Aorta (tissue), 5 donors: ENCODE data around the gene CROCC2. TPM values are rescaled to one million over a fixed set of nuclear protein-coding genes. Genes with fewer than 3 reads are reported as not detected.

Experiments
- ATAC-seq: fragments of 200-7000 bp; cut with Tn5 transposase; one replicate; pipeline ENCODE4 v1.9.1; 2022; ENCODE audit warnings: moderate library complexity; ENCODE audit not compliant: low FRiP score
- DNase-seq, 2 donors: peaks; one replicate each; pipeline ENCODE4 v3.0.0-alpha.2; 2020
- H3K27ac ChIP-seq, 2 donors: one replicate each; pipeline ENCODE4 v1.5.1; 2013; ENCODE audit warnings: low read length in 2 of 2, mild to moderate bottlenecking in 2 of 2, moderate library complexity in 2 of 2, control low read depth in 1 of 2, inconsistent platforms in 1 of 2, low read depth in 1 of 2
- H3K27me3 ChIP-seq, 2 donors: one replicate each; pipeline ENCODE4 v1.6.1; 2013; ENCODE audit warnings: control low read depth in 1 of 2, low read length in 1 of 2, mild to moderate bottlenecking in 1 of 2, moderate library complexity in 1 of 2; ENCODE audit not compliant: insufficient read depth in 2 of 2, control insufficient read depth in 1 of 2
- H3K36me3 ChIP-seq, 2 donors: one replicate each; pipeline ENCODE4 v1.6.1; 2013; ENCODE audit warnings: control low read depth in 1 of 2, low read length in 1 of 2, mild to moderate bottlenecking in 1 of 2; ENCODE audit not compliant: insufficient read depth in 2 of 2, control insufficient read depth in 1 of 2
- H3K4me1 ChIP-seq, 2 donors: one replicate each; pipeline ENCODE4 v1.6.1; 2013; ENCODE audit warnings: low read length in 2 of 2, control low read depth in 1 of 2, mild to moderate bottlenecking in 1 of 2, moderate library complexity in 1 of 2; ENCODE audit not compliant: insufficient read depth in 2 of 2, control insufficient read depth in 1 of 2
- H3K4me3 ChIP-seq, 2 donors: one replicate each; pipeline ENCODE4 v1.5.1; 2013; ENCODE audit warnings: low read length in 2 of 2, control low read depth in 1 of 2, mild to moderate bottlenecking in 1 of 2
- H3K9me3 ChIP-seq: one replicate; pipeline ENCODE4 v1.6.1; 2013; ENCODE audit warnings: mild to moderate bottlenecking, low read length; ENCODE audit not compliant: control insufficient read depth
- WGBS, 2 donors: extraction: QIAGEN DNeasy Blood & Tissue Kit; methylation state at CpG; one replicate each; pipeline ENCODE4 v1.1.7; 2013; 5-methylcytosine and 5-hydroxymethylcytosine counted together
- intact Hi-C, 2 donors: fragments of 100-400 bp; cut with DNase I; formaldehyde crosslinking; loops; one replicate each; pipeline versions ENCODE4 v1.14.2 to v1.15.0; 2022
- polyA plus RNA-seq, 2 donors: library from polyadenylated mRNA; stranded (reverse); fragments of 200-250 nt; gene quantifications; one replicate each; pipeline ENCODE4 v1.2.3, GENCODE V29; 2013
- total RNA-seq, 2 donors: library from RNA; stranded (reverse); fragmentation: NEBNext Ultra II Directional; extraction: Animal tissue kit (Norgen Biotek cat#: 25700); gene quantifications; one replicate each; pipeline ENCODE4 v1.2.1, GENCODE V29; 2021
- donor health status: healthy with polysubstance abuse.
- donor health status: Bipolar disorder and iron deficiency.
- donor health status: DM: no; HTN: no; CAD: no.
- donor health status: DM: no; HTN: no; CAD: no.
- donor health status: DM: yes; HTN: yes; CAD: no.

The CROCC2 gene
- total and polyA plus RNA-seq, 4 donors: 0.13 to 0.45 TPM; not detected in 2

GRCh38 chr2:241000831-241001321, 94.7 kb downstream of the CROCC2 start:
- WGBS, 2 donors: 96% methylated on average over 9 of the region's 9 CpGs
- Histone ChIP-seq H3K9me3 (peaks cover 2% of the 10 kb centered on the region), H3K36me3 (peaks cover 0 to 11% of the 10 kb centered on the region in 2 donors), H3K27ac (no peak overlapping the region), H3K27me3 (no peaks in the 10 kb centered on the region), H3K4me1 (peaks cover 0 to 3% of the 10 kb centered on the region in 2 donors), H3K4me3 (no peak overlapping the region)
- DNase-seq: peak in 1 of 2 donors; percentile 68
- no peak for ATAC-seq
- intact Hi-C loops: no loop called here

- Histone ChIP-seq H3K4me1 (no peaks in the 10 kb centered on the region), H3K4me3 (no peak overlapping the region), H3K27ac (no peak overlapping the region), H3K27me3 (no peaks in the 10 kb centered on the region), H3K36me3 (peaks cover 0 to 11% of the 10 kb centered on the region in 2 donors), H3K9me3 (peaks cover 2% of the 10 kb centered on the region)
- intact Hi-C loops: no loop called here
- no peak for ATAC-seq
- DNase-seq: peak in 1 of 2 donors; percentile 72
- WGBS, 2 donors: 95 to 98% methylated on average over 21 of the region's 21 CpGs
These were observed 95.5 kb downstream of the CROCC2 start for GRCh38 chr2:241001413-241002274.

GRCh38 chr2:241002275-241003046, 96.3 kb downstream of the CROCC2 start:
- Histone ChIP-seq H3K4me3 (no peak overlapping the region), H3K27me3 (no peaks in the 10 kb centered on the region), H3K9me3 (peaks cover 2% of the 10 kb centered on the region), H3K27ac (no peak overlapping the region), H3K36me3 (peaks cover 0 to 11% of the 10 kb centered on the region in 2 donors), H3K4me1 (no peaks in the 10 kb centered on the region)
- DNase-seq: peak in 1 of 2 donors; percentile 42
- WGBS, 2 donors: 89 to 92% methylated on average over 9 to 11 of the region's 11 CpGs
- intact Hi-C loops: no loop called here
- ATAC-seq: no peak

- Histone ChIP-seq H3K27me3 (no peaks in the 10 kb centered on the region), H3K27ac (no peak overlapping the region), H3K4me3 (no peak overlapping the region), H3K9me3 (peaks cover 2% of the 10 kb centered on the region), H3K4me1 (no peaks in the 10 kb centered on the region), H3K36me3 (peaks cover 0 to 11% of the 10 kb centered on the region in 2 donors)
- intact Hi-C loops: no loop called here
- DNase-seq: no peak
- no peak for ATAC-seq
- WGBS, 2 donors: 99 to 100% methylated on average over 6 to 7 of the region's 7 CpGs
These were observed 96.9 kb downstream of the CROCC2 start for GRCh38 chr2:241003047-241003360.

DNA sequence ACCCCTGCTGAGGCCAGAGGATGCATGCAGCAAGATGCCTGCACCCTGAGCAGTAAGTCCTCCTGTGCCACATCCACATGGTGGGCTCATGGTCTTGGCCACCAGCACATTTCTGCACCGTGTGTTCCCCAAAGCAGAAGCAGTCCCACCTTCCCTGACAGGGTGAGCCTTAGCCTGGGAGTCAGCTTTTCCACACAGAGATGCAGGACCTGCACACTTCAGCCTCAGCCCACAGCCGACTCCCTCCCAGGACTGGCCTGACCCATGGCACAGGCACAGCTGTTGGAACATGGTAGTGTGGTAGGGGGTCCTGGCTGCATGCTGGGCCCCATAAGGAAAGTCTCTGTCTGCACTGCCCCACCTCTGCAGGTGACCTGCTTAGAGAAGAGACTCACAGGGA, 97.2 kb downstream of the CROCC2 start:
- intact Hi-C loops: no loop called here
- Histone ChIP-seq H3K9me3 (peaks cover 2% of the 10 kb centered on the region), H3K4me1 (no peaks in the 10 kb centered on the region), H3K4me3 (no peak overlapping the region), H3K36me3 (peaks cover 0 to 11% of the 10 kb centered on the region in 2 donors), H3K27ac (no peak overlapping the region), H3K27me3 (no peaks in the 10 kb centered on the region)
- DNase-seq (peak in 1 of 2 donors; percentile 71), ATAC-seq (no peak)
- 96 to 97% methylated on average over 2 of the region's 2 CpGs for WGBS, 2 donors

- intact Hi-C loops: no loop called here
- no peak for DNase-seq
- Histone ChIP-seq H3K36me3 (peaks cover 0 to 11% of the 10 kb centered on the region in 2 donors), H3K27me3 (no peaks in the 10 kb centered on the region), H3K4me1 (no peaks in the 10 kb centered on the region), H3K27ac (no peak overlapping the region), H3K4me3 (no peak overlapping the region), H3K9me3 (peaks cover 2% of the 10 kb centered on the region)
- WGBS, 2 donors: 98 to 100% methylated on average over 1 of the region's 1 CpG
- ATAC-seq: no peak
These were observed 97.9 kb downstream of the CROCC2 start for GRCh38 chr2:241003830-241004564.

DNA sequence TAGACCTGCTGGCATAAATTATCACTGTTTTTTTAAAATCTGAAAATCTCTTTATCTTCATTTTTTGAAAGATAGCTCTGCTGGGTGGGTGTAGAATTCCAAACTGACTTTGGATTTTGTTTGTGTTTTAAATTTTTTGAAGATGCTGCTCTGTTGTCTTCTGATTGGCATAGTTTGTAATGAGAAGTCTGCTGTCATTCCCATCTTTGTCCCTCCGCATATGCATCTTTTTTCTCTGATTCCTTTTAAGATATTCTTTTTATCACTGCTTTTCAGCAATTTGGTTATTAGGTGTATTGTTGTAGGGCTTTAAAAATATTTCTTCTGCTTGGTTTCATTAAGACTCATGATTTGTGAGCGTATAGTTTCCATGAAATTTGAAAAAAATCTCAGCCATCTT, 99.4 kb downstream of the CROCC2 start:
- Histone ChIP-seq H3K4me3 (no peak overlapping the region), H3K27me3 (no peaks in the 10 kb centered on the region), H3K36me3 (peaks cover 0 to 11% of the 10 kb centered on the region in 2 donors), H3K4me1 (no peaks in the 10 kb centered on the region), H3K27ac (no peak overlapping the region), H3K9me3 (peaks cover 2% of the 10 kb centered on the region)
- ATAC-seq (no peak), DNase-seq (no peak)
- intact Hi-C loops: no loop called here
- 96 to 97% methylated on average over 2 of the region's 2 CpGs for WGBS, 2 donors

DNA sequence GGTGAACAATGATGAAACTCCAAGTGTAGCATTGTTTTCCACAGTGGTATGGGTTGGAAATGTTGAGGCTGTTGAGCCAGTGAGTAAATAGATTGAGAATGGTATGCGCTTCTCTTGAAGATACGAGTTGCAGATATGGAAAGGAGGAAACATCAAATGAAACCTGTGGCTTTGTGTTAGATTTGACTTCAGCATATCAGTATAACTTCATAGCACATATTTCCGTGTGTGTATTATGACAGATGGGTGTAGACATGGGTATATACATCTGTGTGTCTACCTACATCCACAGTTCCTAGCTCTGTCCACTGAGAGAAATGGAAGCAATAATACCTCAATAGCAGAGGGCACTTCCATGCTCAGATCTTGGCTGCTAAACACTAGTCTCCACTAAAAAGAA, 100.3 kb downstream of the CROCC2 start:
- no peak overlapping the region for H3K27ac ChIP-seq
- H3K4me1 ChIP-seq: no peaks in the 10 kb centered on the region
- H3K27me3 ChIP-seq: no peaks in the 10 kb centered on the region
- 93 to 97% methylated on average over 3 of the region's 3 CpGs for WGBS, 2 donors
- no peak for ATAC-seq
- H3K4me3 ChIP-seq: no peak overlapping the region
- intact Hi-C loops: no loop called here
- H3K36me3 ChIP-seq: peaks cover 0 to 11% of the 10 kb centered on the region in 2 donors
- no peak for DNase-seq
- peaks cover 2% of the 10 kb centered on the region for H3K9me3 ChIP-seq
